GM12874 (cell line): ENCODE measurements around the gene SLAMF9.

Experiments used
- TF ChIP-seq, protein P1 (sequence below): IDR thresholded peaks from 2 replicates; pipeline ENCODE4 v1.5.1; 2011; ENCODE audit warnings: low read depth, mild to moderate bottlenecking, control low read depth, low read length, moderate library complexity; ENCODE audit not compliant: insufficient read depth

Gene SLAMF9

DNA sequence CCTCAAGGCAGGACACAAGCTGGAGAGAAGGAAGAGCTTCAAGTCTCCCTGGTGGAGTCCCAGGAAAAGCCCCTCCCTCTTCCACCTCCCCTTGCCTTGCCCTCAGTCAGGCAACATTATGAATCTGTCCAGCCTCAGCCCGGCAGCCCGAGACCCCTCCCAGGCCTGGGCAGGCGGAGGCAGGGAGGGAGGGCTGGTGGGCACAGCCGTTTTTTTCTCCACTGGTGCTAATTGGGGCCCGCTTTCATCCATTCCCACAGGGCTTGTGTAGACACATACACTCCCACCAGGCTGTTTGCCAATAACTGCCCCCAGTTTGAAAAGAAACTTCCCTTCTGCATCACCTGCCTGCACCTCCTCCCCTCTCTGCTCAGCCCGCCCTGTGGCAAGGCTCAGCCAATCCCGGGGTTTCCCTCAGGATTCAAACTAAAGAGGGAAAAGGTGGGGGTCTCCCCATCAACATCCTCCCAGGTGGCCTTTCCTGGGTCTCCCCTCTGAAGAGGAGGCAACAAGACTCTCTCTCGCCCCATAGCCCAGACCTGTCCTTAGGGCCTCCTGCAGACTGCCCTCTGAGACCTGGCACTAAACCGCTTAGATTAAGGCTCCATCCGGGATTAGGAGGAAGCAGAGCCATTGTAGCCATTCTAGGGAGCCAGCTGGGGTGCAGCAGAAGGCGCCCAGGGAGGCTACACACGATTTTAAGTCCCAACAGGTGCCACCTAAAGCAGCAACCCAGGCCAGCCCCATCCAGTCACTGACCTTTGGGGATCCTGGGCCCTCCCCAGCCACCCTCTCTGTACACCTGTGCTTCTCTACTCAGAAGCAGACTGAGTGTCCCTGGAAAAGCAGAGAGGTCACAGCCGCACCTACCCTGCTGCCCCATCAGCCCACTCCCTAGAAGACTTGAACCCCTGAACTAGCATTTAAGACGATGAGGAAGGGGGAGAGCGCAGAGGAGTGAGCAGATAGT is 12.2 kb downstream of the SLAMF9 start:
- TF ChIP-seq, protein P1, sequence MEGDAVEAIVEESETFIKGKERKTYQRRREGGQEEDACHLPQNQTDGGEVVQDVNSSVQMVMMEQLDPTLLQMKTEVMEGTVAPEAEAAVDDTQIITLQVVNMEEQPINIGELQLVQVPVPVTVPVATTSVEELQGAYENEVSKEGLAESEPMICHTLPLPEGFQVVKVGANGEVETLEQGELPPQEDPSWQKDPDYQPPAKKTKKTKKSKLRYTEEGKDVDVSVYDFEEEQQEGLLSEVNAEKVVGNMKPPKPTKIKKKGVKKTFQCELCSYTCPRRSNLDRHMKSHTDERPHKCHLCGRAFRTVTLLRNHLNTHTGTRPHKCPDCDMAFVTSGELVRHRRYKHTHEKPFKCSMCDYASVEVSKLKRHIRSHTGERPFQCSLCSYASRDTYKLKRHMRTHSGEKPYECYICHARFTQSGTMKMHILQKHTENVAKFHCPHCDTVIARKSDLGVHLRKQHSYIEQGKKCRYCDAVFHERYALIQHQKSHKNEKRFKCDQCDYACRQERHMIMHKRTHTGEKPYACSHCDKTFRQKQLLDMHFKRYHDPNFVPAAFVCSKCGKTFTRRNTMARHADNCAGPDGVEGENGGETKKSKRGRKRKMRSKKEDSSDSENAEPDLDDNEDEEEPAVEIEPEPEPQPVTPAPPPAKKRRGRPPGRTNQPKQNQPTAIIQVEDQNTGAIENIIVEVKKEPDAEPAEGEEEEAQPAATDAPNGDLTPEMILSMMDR = no peak

GRCh38 chr1:159941141-159941540 is 12.9 kb downstream of the SLAMF9 start:
- TF ChIP-seq, protein P1 = no peak

- TF ChIP-seq, protein P1 = no peak
These were observed 13.9 kb downstream of the SLAMF9 start for GRCh38 chr1:159940006-159940620.

GRCh38 chr1:159939678-159940002 is 14.4 kb downstream of the SLAMF9 start:
- TF ChIP-seq, protein P1 = no peak

- TF ChIP-seq, protein P1 = no peak
These were observed 14.9 kb downstream of the SLAMF9 start for GRCh38 chr1:159938905-159939677.

DNA sequence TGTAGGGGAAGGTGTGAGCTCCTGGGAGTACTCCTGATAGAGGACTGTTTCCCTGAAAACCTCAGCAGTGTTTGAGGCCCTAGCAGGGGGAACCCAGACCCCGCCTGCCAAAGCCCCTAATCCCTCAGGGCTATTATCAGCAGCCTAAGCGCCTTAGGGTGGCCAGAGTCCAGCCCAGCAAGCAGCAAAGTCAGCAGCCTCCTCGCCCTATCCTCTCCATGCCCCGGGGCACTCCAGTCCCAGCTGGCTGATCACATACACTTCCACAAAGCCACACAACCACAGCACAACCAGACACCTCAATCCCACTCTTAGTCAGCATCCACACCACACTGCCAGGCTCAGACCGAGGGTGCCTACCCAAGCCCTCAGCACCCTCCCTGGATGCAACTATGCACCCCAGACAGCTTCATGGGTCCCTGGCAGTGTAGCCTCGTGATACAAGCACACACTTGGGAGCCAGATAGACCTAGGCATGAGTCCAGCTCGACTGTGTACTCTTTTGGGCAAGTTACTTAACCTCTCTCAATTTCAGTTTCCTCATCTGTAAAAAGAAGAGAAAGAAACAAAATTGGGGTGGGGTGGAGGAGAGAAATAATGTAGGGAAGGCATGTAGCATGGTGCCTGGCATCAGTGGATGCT is 15.7 kb downstream of the SLAMF9 start:
- TF ChIP-seq, protein P1 = no peak
